B cell (primary cell): ENCODE results near the gene STOX2. TPM values are rescaled to one million over a fixed set of nuclear protein-coding genes. Genes with fewer than 3 reads are reported as not detected.
A peak's percentile ranks its signal among the peaks of the same experiment; 100 is the strongest.

Experiments used
- ATAC-seq: fragments of 200-7000 bp; cut with Tn5 transposase; one replicate; pipeline ENCODE4 v1.10.0; 2021; ENCODE audit warnings: low read depth, mild to moderate bottlenecking, moderate number of reproducible peaks, moderate library complexity
- CTCF ChIA-PET: fragments of 350-600 bp; sonication (Branson Sonifier 250); formaldehyde crosslinking; loops from one replicate; lab custom pipeline; 2021; ENCODE audit warnings: antibody characterized with exemption, inconsistent platforms; lab: Charles Lee
- POLR2A ChIA-PET: fragments of 350-600 bp; sonication (Branson Sonifier 250); formaldehyde crosslinking; loops from one replicate; lab custom pipeline; 2021; ENCODE audit warnings: antibody characterized with exemption; lab: Charles Lee
- DNase-seq: peaks from one replicate; pipeline ENCODE4 v3.0.0; 2013
- H2AFZ ChIP-seq: 2 replicates; pipeline ENCODE4 v1.6.1; 2012; ENCODE audit warnings: mild to moderate bottlenecking, low read depth, low read length; ENCODE audit not compliant: insufficient read depth, poor library complexity, severe bottlenecking
- H3K27ac ChIP-seq, 2 donors: 1 replicate in 1 of 2; 2 replicates in 1 of 2; pipeline ENCODE4 v1.5.1; 2012 to 2013; ENCODE audit warnings: low read length in 2 of 2, mild to moderate bottlenecking in 2 of 2, moderate library complexity in 1 of 2
- H3K27me3 ChIP-seq, 4 experiments: fragments of 200-600 bp in 1 of 4; sonication (generic) in 1 of 4; replicated peaks in 1 of 4; 1 replicate in 2 of 4; 2 replicates in 2 of 4; pipeline versions ENCODE4 v1.6.1 to v1.7.0; 2013 to 2016; ENCODE audit warnings: low read length in 3 of 4, mild to moderate bottlenecking in 2 of 4, mixed read lengths in 1 of 4, moderate library complexity in 1 of 4; ENCODE audit not compliant: insufficient read depth in 4 of 4, control insufficient read depth in 3 of 4; ENCODE audit errors: control extremely low read depth in 1 of 4
- H3K36me3 ChIP-seq, 2 experiments: replicated peaks in 1 of 2; 1 replicate in 1 of 2; 2 replicates in 1 of 2; pipeline versions ENCODE4 v1.6.1 to v1.7.1; 2013; ENCODE audit warnings: low read length in 1 of 2; ENCODE audit not compliant: insufficient read depth in 2 of 2, control insufficient read depth in 1 of 2; ENCODE audit errors: control extremely low read depth in 1 of 2, extremely low read depth in 1 of 2
- H3K4me1 ChIP-seq, 2 donors: fragments of 200-600 bp in 1 of 2; sonication (generic) in 1 of 2; 1 replicate in 1 of 2; 2 replicates in 1 of 2; pipeline versions ENCODE4 v1.5.1 to v1.6.1; 2013 to 2017; ENCODE audit warnings: low read length in 2 of 2; ENCODE audit not compliant: control insufficient read depth in 2 of 2, insufficient read depth in 2 of 2
- H3K4me2 ChIP-seq: replicated peaks from 2 replicates; pipeline ENCODE3; 2012; ENCODE audit warnings: mild to moderate bottlenecking, low read depth, low read length; ENCODE audit not compliant: poor library complexity, severe bottlenecking
- H3K4me3 ChIP-seq, 5 experiments: fragments of 200-600 bp in 1 of 5; sonication (generic) in 1 of 5; 1 replicate in 3 of 5; 2 replicates in 2 of 5; pipeline versions ENCODE4 v1.5.1 to v1.7.0; 2011 to 2016; ENCODE audit warnings: low read length in 4 of 5, mild to moderate bottlenecking in 4 of 5, low read depth in 2 of 5, control low read depth in 1 of 5, moderate library complexity in 1 of 5; ENCODE audit not compliant: insufficient read depth in 1 of 5; ENCODE audit errors: control extremely low read depth in 1 of 5, extremely low read depth in 1 of 5
- H3K79me2 ChIP-seq: fragments of 200-600 bp; sonication (generic); one replicate; pipeline ENCODE4 v1.6.0; 2016; ENCODE audit warnings: low read length; ENCODE audit not compliant: control insufficient read depth, insufficient read depth
- H3K9ac ChIP-seq: fragments of 200-600 bp; sonication (generic); 2 replicates; pipeline ENCODE4 v1.6.1; 2017; ENCODE audit warnings: mild to moderate bottlenecking, low read length, moderate library complexity
- H3K9me3 ChIP-seq, 3 donors: one replicate each; pipeline versions ENCODE4 v1.6.1 to v1.7.1; 2013; ENCODE audit warnings: low read length in 2 of 3; ENCODE audit not compliant: control insufficient read depth in 2 of 3, insufficient read depth in 1 of 3; ENCODE audit errors: control extremely low read depth in 1 of 3
- H4K20me1 ChIP-seq: 2 replicates; pipeline ENCODE4 v1.6.0; 2012; ENCODE audit warnings: mild to moderate bottlenecking, low read length; ENCODE audit not compliant: insufficient read depth, control insufficient read depth, poor library complexity, severe bottlenecking
- H3K27ac Mint-ChIP-seq: one replicate; pipeline ENCODE4 v1.8.0; 2021; ENCODE audit warnings: mixed read lengths
- H3K27me3 Mint-ChIP-seq: one replicate; pipeline ENCODE4 v1.8.0; 2021; ENCODE audit warnings: mixed read lengths
- H3K4me1 Mint-ChIP-seq: one replicate; pipeline ENCODE4 v1.8.0; 2021; ENCODE audit warnings: mixed read lengths
- H3K4me3 Mint-ChIP-seq: one replicate; pipeline ENCODE4 v1.8.0; 2021; ENCODE audit warnings: mixed read lengths
- H3K9me3 Mint-ChIP-seq: one replicate; pipeline ENCODE4 v1.8.0; 2022; ENCODE audit warnings: mixed read lengths; ENCODE audit not compliant: insufficient read depth
- EZH2 ChIP-seq: IDR thresholded peaks from 2 replicates; pipeline ENCODE4 v1.6.1; 2012; ENCODE audit warnings: borderline replicate concordance, low read depth, mild to moderate bottlenecking, moderate library complexity, low read length; ENCODE audit not compliant: insufficient read depth, poor library complexity, severe bottlenecking
- WGBS: methylation state at CpG from one replicate; pipeline ENCODE4 v1.1.5; 2013; ENCODE audit warnings: missing lambda C conversion rate; ENCODE audit not compliant: insufficient coverage; 5-methylcytosine and 5-hydroxymethylcytosine counted together
- intact Hi-C: fragments of 100-400 bp; cut with micrococcal nuclease; formaldehyde crosslinking; loops from one replicate; pipeline ENCODE4 v1.10.0; 2022
- polyA plus RNA-seq: library from polyadenylated mRNA; depleted of rRNA; stranded (reverse); fragments of >200 nt; gene quantifications from 2 replicates; pipeline ENCODE4 v1.2.3, GENCODE V29; 2012
- total RNA-seq, 2 donors: library from RNA; stranded (reverse); fragments of 120-200 nt in 1 of 2; gene quantifications; 1 replicate in 1 of 2; 2 replicates in 1 of 2; pipeline versions ENCODE4 v1.2.3 to v1.2.4, GENCODE V29; 2013 to 2022
- TF ChIP-seq, protein P1 (sequence below): fragments of 200-600 bp; IDR thresholded peaks from one replicate; pipeline ENCODE4 v1.8.0; 2022; ENCODE audit warnings: antibody characterized with exemption, mild to moderate bottlenecking

Gene STOX2
- total and polyA plus RNA-seq, 2 donors (not counting 1 experiment from before 2014, with no cell fraction given): under 0.01 TPM; not detected in 1

DNA sequence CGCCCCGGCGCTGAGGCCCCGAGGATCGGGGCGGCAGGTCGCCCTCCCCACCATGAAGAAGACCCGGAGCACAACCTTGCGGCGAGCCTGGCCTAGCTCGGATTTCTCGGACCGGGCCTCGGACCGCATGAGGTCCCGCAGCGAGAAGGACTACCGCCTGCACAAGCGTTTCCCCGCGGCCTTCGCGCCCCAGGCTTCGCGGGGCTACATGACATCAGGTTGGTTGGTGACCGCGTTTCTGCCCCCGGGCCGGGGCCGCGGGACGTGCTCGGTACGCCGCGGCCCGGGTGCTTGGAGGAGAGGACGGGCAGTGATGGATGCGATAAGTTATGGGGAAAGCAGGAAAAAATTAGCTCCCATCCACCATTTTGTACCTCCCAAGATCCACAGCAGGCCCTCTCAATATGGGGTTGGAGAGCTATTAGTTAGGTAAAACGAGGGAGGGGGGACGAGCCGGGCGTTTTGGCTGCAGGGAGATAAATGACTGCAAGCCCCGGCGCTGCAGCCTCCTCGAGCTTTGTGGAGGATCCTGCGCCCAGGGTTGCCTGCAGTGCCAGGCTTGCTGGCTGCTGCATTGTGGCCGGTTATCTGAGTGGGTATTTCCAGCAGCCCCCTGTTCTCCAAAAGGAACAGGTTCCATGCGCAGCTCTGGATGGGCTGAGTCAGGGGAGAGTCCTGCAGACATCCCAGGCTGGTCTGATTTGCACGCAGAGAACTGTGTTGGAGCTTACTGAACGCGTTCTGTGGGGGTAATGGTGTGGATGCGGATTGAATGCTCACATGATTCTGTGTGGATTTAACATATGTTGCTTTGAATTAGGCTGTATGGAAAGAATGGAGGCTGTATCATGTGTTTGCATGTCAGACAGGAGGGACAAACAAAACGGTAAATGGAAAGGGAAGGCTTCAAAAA, 1.9 kb downstream of the STOX2 start:
- H3K27me3 Mint-ChIP-seq: peaks cover 62% of the 10 kb centered on the region
- 9% methylated on average over 40 of the region's 54 CpGs for WGBS
- peaks cover 7% of the 10 kb centered on the region for H3K4me1 Mint-ChIP-seq
- no peak for TF ChIP-seq EZH2
- TF ChIP-seq, protein P1, sequence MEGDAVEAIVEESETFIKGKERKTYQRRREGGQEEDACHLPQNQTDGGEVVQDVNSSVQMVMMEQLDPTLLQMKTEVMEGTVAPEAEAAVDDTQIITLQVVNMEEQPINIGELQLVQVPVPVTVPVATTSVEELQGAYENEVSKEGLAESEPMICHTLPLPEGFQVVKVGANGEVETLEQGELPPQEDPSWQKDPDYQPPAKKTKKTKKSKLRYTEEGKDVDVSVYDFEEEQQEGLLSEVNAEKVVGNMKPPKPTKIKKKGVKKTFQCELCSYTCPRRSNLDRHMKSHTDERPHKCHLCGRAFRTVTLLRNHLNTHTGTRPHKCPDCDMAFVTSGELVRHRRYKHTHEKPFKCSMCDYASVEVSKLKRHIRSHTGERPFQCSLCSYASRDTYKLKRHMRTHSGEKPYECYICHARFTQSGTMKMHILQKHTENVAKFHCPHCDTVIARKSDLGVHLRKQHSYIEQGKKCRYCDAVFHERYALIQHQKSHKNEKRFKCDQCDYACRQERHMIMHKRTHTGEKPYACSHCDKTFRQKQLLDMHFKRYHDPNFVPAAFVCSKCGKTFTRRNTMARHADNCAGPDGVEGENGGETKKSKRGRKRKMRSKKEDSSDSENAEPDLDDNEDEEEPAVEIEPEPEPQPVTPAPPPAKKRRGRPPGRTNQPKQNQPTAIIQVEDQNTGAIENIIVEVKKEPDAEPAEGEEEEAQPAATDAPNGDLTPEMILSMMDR: no peak
- no peak overlapping the region for H3K4me3 Mint-ChIP-seq
- Histone ChIP-seq H3K9ac (no peak overlapping the region), H3K27ac (no peak overlapping the region), H2AFZ (peak overlapping the region; percentile 2), H3K36me3 (no peaks in the 10 kb centered on the region), H3K9me3 (no peaks in the 10 kb centered on the region), H3K4me3 (no peak overlapping the region), H4K20me1 (no peaks in the 10 kb centered on the region), H3K79me2 (no peaks in the 10 kb centered on the region), H3K4me1 (peaks cover 8 to 14% of the 10 kb centered on the region in 2 donors), H3K27me3 (peaks cover 0 to 31% (median 24%) of the 10 kb centered on the region in 4 experiments), H3K4me2 (no peak overlapping the region)
- POLR2A ChIA-PET: no interaction called here
- ATAC-seq (no peak), DNase-seq (no peak)
- intact Hi-C loops: no loop called here
- H3K27ac Mint-ChIP-seq: no peak overlapping the region
- CTCF ChIA-PET: no interaction called here
- H3K9me3 Mint-ChIP-seq: no peaks in the 10 kb centered on the region
